ENCODE data around the gene SYNGR3.

Gene SYNGR3

GRCh38 chr16:1963806-1964505, 25.8 kb upstream of the SYNGR3 start:
- H3K9me3 ChIP-seq, result no peaks in the 10 kb centered on the region
- H3K27ac ChIP-seq, result peak overlapping the region; percentile 88
- H3K27me3 ChIP-seq, result no peaks in the 10 kb centered on the region
- H3K4me1 ChIP-seq (ENCODE audit: control insufficient read depth in 1 of 2, insufficient read depth in 1 of 2, low read depth in 1 of 2, low read length in 1 of 2), result peaks cover 43 to 47% of the 10 kb centered on the region in 2 experiments
- peaks cover 20% of the 10 kb centered on the region for H3K36me3 ChIP-seq
- H3K4me3 ChIP-seq (ENCODE audit: low read depth in 1 of 2, low read length in 1 of 2), result peak overlapping the region; percentile 80 to 87
- TF ChIP-seq, protein P1, sequence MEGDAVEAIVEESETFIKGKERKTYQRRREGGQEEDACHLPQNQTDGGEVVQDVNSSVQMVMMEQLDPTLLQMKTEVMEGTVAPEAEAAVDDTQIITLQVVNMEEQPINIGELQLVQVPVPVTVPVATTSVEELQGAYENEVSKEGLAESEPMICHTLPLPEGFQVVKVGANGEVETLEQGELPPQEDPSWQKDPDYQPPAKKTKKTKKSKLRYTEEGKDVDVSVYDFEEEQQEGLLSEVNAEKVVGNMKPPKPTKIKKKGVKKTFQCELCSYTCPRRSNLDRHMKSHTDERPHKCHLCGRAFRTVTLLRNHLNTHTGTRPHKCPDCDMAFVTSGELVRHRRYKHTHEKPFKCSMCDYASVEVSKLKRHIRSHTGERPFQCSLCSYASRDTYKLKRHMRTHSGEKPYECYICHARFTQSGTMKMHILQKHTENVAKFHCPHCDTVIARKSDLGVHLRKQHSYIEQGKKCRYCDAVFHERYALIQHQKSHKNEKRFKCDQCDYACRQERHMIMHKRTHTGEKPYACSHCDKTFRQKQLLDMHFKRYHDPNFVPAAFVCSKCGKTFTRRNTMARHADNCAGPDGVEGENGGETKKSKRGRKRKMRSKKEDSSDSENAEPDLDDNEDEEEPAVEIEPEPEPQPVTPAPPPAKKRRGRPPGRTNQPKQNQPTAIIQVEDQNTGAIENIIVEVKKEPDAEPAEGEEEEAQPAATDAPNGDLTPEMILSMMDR (IDR thresholded peaks at IDR 0.05), result no peak

GRCh38 chr16:1964506-1965395, 25.0 kb upstream of the SYNGR3 start, which contains the start of gene RPS2:
TSS of gene RPS2 (minus strand) at chr16:1964826. CDS start at chr16:1964625, 201 bp downstream.
- H3K4me3 ChIP-seq (ENCODE audit: low read depth in 1 of 2, low read length in 1 of 2), result peak within 1 kb of the TSS; percentile 80 to 87
- H3K36me3 ChIP-seq, result peaks cover 20% of the 10 kb centered on the region
- TF ChIP-seq, protein P1 (IDR thresholded peaks at IDR 0.05), result peak; percentile 27
- no peaks in the 10 kb centered on the region for H3K27me3 ChIP-seq
- no peaks in the 10 kb centered on the region for H3K9me3 ChIP-seq
- peak within 1 kb of the TSS; percentile 88 for H3K27ac ChIP-seq
- peaks cover 35 to 39% of the 10 kb centered on the region in 2 experiments for H3K4me1 ChIP-seq (ENCODE audit: control insufficient read depth in 1 of 2, insufficient read depth in 1 of 2, low read depth in 1 of 2, low read length in 1 of 2)

DNA sequence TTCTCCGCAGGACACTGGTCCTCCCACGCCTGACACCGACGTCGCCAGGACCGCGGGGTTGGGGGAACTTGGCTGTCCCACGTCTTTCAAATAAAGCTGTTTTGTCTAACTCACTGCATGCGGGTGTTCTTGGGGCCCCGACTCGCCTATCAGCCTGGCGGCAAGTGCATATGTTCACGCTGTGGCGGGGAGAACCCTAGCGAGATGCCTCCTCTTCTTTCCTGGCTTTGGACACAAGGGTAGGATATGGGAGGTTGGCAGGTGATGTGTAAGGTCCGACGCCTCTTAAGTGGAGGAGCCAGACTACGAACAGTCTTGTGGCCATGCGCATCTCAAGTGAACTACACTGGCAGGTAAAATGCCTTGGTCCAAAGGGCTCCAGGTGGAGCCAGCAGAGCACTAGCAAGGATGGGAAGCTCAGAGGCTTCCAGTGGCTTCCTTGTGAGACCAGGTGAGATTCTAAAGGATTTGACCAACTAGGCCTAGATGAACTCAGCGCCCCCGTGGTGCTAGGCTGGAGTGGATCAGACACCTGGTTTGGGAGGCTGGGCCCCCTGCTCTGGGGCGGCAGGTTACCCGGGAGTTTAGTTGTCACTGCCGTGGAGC, 24.3 kb upstream of the SYNGR3 start:
- Histone ChIP-seq H3K4me3 (ENCODE audit: low read depth in 1 of 2, low read length in 1 of 2) (peak overlapping the region; percentile 80 to 87), H3K4me1 (ENCODE audit: control insufficient read depth in 1 of 2, insufficient read depth in 1 of 2, low read depth in 1 of 2, low read length in 1 of 2) (peaks cover 28 to 31% of the 10 kb centered on the region in 2 experiments), H3K27me3 (no peaks in the 10 kb centered on the region), H3K9me3 (no peaks in the 10 kb centered on the region), H3K36me3 (peaks cover 20% of the 10 kb centered on the region), H3K27ac (peak overlapping the region; percentile 88)
- TF ChIP-seq, protein P1 (IDR thresholded peaks at IDR 0.05), result no peak

DNA sequence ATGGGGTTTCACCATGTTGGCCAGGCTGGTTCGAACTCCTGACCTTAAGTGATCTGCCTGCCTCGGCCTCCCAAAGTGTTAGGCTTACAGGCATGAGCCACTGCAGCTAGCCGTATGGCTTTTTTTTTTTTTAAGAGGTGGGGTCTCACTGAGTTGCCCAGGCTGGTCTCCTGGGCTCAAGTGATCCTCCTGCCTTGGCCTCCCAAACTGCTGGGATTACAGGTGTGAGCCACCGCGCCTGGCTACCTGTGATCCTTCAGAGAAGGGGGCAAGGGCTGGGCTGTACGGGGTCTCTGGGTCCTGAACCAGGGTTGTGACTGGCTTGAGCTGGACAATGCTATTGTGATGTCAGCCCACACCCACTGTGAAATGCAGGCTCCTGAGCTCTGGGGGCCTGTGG, 23.3 kb upstream of the SYNGR3 start, which contains the start of gene RNF151:
Gene RNF151, plus strand, starts transcription at position 397 of the 400 bp plus-strand sequence. CDS start 26 bp downstream, outside the sequence.
- Histone ChIP-seq H3K4me3 (ENCODE audit: low read depth in 1 of 2, low read length in 1 of 2) (peak within 1 kb of the TSS; percentile 80 to 87), H3K27me3 (no peaks in the 10 kb centered on the region), H3K4me1 (ENCODE audit: control insufficient read depth in 1 of 2, insufficient read depth in 1 of 2, low read depth in 1 of 2, low read length in 1 of 2) (peaks cover 34% of the 10 kb centered on the region in 2 experiments), H3K9me3 (no peaks in the 10 kb centered on the region), H3K36me3 (peaks cover 15% of the 10 kb centered on the region), H3K27ac (peak within 1 kb of the TSS; percentile 88)
- TF ChIP-seq, protein P1 (IDR thresholded peaks at IDR 0.05), result no peak
